Activated gamma-delta T cell treated with Interleukin-2 at 50 U/mL for 16 hours (primary cell): ENCODE data around the gene HCAR3.

Source experiments
- DNase-seq: peaks from one replicate; pipeline ENCODE4 v3.0.0-alpha.2; 2020

Gene HCAR3

GRCh38 chr12:122665759-122666158 is 50.9 kb downstream of the HCAR3 start:
- no peak for DNase-seq

- DNase-seq, result no peak
Observed at GRCh38 chr12:122665349-122665748, 51.3 kb downstream of the HCAR3 start.
